ENCODE measurements around the gene SYVN1. TPM values are rescaled to one million over a fixed set of nuclear protein-coding genes. Genes with fewer than 3 reads are reported as not detected.

Gene SYVN1
- total and polyA plus RNA-seq, 12 donors: 22.2 to 34.0 (median 26.1) TPM

DNA sequence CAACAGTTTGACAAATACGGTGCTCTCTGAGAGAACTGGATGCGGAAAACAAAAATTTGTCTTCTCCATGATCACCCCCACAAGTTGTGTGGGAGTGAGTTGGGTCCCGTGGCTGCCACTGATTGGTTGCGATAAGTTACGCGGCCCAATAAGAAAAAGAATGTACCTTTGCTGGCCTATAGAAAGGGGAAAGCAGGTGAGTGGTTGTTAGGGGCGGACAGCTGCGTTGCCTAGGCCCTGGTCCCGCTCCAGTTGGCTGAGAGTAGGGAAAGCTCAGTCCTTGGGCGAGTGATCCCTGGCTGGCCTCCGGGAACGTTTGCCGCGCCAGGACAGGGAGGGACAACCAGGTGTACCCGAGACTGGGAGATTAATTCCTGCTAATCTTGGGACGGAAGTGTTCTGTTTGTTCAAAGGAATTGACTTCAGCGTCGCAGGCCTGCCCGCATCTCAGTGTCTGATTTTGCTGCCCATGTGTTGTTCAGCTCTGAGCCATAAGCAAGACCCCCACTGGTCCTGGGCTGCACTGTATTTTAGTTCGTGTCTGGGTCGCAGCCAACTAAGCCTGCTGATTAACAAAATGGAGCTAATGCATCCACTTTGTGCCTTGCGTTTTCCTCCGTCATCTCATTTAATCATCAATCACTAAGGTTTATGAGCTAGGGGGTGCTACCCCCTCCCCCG, 773 bp upstream of the SYVN1 start:
- Histone ChIP-seq H3K27me3 (no peaks in the 10 kb centered on the region), H3K36me3 (peaks cover 0 to 32% (median 19%) of the 10 kb centered on the region in 9 donors)

DNA sequence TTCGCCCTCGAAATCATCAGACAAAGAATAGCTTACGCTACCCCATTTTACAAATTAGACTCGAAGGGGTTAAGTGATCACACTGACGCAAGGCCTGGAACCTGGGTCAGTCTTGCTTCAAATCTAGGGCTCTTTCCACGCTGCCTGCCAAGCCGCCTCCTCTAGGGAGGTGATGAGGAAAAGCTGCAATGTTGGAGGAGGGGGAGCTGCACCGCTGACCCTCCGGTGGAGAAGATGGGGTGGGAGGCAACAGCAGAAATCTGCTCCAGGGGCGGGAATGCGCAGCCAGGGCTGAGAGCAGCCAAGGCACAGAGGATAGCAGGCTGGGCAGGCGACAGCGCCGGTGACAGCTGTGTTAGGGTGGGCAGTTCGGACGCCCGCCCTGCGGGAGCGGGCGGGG, 595 bp downstream of the SYVN1 start:
- peak overlapping the region; percentile 75 to 98 (median 88) for H3K4me3 ChIP-seq
- H3K4me1 ChIP-seq: peaks cover 12 to 36% (median 27%) of the 10 kb centered on the region in 9 donors
- no peaks in the 10 kb centered on the region for H3K9me3 ChIP-seq
- ATAC-seq (peak in 2 of 8 donors; percentile 0 to 8), DNase-seq (peak; percentile 42 to 48)
- WGBS, 2 donors: 1 to 2% methylated on average over 20 of the region's 20 CpGs
- intact Hi-C loops (cut with DNase I): loop anchor here in 3 of 10 donors (1.0 to 10.0 kb wide), 2 partner anchors 48 to 121 kb away; partner anchors contain the start of gene CAPN1 (in 1 of the 3)
- TF ChIP-seq, protein P1, sequence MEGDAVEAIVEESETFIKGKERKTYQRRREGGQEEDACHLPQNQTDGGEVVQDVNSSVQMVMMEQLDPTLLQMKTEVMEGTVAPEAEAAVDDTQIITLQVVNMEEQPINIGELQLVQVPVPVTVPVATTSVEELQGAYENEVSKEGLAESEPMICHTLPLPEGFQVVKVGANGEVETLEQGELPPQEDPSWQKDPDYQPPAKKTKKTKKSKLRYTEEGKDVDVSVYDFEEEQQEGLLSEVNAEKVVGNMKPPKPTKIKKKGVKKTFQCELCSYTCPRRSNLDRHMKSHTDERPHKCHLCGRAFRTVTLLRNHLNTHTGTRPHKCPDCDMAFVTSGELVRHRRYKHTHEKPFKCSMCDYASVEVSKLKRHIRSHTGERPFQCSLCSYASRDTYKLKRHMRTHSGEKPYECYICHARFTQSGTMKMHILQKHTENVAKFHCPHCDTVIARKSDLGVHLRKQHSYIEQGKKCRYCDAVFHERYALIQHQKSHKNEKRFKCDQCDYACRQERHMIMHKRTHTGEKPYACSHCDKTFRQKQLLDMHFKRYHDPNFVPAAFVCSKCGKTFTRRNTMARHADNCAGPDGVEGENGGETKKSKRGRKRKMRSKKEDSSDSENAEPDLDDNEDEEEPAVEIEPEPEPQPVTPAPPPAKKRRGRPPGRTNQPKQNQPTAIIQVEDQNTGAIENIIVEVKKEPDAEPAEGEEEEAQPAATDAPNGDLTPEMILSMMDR (IDR thresholded peaks at IDR 0.05): no peak
- no peaks in the 10 kb centered on the region for H3K27me3 ChIP-seq
- H3K27ac ChIP-seq: peak overlapping the region; percentile 95 to 100 (median 98)
- H3K36me3 ChIP-seq: peaks cover 7 to 46% (median 33%) of the 10 kb centered on the region in 9 donors

More for the DNA sequence above, 773 bp upstream of the SYVN1 start:
- 3% methylated on average over 24 of the region's 24 CpGs for WGBS, 2 donors
- DNase-seq (peak; percentile 86 to 93), ATAC-seq (peak; percentile 86 to 95 (median 90))
- TF ChIP-seq, protein P1 (IDR thresholded peaks at IDR 0.05): no peak
- intact Hi-C loops (cut with DNase I): loop anchor here in 4 of 10 donors (1.0 to 10.0 kb wide), 3 partner anchors 46 to 120 kb away; partner anchors contain the start of gene CAPN1 (in 3 of the 4)
- Histone ChIP-seq H3K4me3 (peak overlapping the region; percentile 75 to 98 (median 88)), H3K27ac (peak overlapping the region; percentile 95 to 100 (median 98)), H3K9me3 (no peaks in the 10 kb centered on the region), H3K4me1 (peaks cover 12 to 36% (median 27%) of the 10 kb centered on the region in 9 donors)

DNA sequence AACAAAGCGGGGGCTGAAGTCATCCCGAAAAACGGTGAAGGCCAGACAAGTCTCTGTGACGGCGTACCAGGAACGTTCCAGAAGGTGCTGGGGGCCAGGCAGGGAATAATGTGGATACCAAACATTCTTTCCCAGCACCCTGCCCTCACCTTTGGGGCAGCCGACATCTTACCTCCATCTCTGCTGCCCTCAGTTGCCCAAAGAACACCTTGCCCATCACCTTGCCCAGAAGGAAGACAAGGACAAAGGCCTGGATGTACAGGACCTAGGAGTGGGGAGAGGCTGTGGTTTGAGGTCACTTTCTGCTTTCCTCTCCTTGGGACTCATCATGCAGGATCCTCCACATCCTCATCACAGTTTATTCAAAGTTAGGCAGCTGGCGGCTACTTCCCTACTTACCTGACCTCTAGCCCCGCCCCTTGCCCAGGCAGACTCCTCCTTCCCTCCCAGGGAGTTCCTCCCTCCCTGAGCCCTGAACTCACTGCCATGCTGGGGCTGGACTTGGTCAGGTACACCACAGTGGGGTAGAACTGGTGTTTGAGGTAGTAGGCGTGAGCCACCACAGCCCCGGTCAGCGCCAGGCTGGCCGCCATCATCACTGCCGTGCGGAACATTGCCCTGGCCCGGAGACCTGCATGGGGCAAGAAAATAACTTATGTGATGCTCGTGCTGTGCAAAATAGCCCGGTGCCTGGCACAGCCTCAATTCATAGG, 1.2 kb downstream of the SYVN1 start:
- Histone ChIP-seq H3K4me3 (peak overlapping the region; percentile 75 to 98 (median 88)), H3K4me1 (peaks cover 12 to 36% (median 27%) of the 10 kb centered on the region in 9 donors), H3K36me3 (peaks cover 7 to 51% (median 39%) of the 10 kb centered on the region in 9 donors), H3K27me3 (no peaks in the 10 kb centered on the region), H3K9me3 (no peaks in the 10 kb centered on the region), H3K27ac (peak overlapping the region in 8 of 10 donors; percentile 95 to 100 (median 98))
- TF ChIP-seq, protein P1 (IDR thresholded peaks at IDR 0.05): no peak
- ATAC-seq: no peak
- WGBS, 2 donors: 45 to 52% methylated on average over 18 of the region's 18 CpGs
- peak in 1 of 2 donors; percentile 20 for DNase-seq
- intact Hi-C loops (cut with DNase I): loop anchor here in 2 of 10 donors (10.0 kb wide), 1 partner anchor 122 kb away; no protein-coding TSS in a partner anchor

Data from heart right ventricle (tissue), 16 donors.